ENCODE results near the gene TARS1.
"Not testable (repeated sequence)": the region's sequence is repeated elsewhere in the genome, so short reads cannot be mapped to it uniquely, and the experiment has no call there.

Gene TARS1

DNA sequence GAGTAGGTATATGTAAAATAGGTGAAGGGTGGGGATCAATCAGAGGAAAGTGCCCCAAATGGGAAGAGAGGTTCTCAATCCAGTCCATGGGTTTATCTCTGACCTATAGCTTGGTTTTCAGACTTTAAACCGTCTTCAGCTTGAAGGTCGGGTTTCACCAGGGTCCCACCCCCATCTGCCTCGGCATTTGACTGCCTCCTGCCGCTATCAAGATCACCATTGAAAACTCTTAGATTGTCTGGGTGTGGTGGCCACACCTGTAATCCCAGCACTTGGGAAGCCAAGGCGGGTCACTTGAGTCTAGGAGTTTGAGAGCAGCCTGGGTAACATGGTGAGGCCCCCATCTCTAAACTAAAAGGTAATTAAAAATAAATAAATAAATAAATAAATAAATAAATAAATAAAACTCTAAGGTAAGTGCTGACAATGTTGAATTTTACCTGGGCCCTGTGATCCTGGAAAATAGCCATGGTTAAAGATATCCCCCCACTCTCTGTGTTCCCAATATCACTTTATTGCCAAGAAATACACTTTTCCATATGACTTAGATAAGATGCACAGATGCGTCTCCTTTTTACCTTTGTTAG is 48.8 kb downstream of the TARS1 start:
- DNase-seq: no peak

DNA sequence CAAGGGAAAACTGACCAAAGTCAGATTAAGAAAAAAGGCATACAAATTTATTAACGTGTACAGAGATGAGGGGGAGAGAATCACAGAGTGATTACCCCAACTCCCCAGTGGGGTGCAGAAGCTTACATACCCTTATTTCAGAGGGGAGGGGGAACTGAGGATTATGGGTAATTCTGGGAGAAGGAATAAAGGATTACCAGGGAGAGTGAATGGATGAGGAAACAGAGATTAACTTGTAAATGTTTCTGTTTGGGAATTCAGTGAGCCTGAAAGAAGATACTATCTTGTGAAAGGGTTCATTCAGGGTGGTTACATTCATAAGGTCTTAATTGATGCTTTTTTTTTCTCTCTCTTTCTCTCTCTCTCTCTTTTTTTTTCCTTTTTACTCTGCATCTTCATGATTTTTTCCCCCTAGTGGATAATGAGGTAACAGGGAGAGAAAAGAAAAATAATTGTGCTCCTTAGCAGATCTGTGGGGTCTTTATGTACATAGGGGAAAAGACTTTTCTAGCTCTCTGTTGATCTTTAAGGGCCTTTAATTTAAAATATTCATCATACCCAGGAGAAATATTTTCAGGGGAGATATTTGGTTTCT is 49.4 kb downstream of the TARS1 start:
- DNase-seq: no peak

DNA sequence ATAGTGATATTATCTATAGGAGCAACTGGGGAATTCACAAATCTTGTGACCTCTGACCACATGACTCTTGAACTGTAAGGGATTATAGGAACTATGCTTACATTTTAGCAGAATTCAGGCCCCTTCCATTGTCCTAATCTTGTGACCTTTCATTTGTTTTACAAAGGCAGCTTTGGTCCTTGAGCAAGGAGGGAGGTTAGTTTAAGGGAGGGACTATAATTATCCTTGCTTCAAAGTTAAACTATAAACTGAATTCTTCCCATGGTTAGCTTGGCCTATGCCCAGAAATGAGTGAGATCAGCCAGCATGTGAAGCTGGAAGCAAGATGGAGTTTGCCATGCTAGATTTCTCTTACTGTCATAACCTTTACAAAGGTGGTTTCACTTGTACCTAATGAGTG is 51.2 kb downstream of the TARS1 start:
- no peak for DNase-seq

DNA sequence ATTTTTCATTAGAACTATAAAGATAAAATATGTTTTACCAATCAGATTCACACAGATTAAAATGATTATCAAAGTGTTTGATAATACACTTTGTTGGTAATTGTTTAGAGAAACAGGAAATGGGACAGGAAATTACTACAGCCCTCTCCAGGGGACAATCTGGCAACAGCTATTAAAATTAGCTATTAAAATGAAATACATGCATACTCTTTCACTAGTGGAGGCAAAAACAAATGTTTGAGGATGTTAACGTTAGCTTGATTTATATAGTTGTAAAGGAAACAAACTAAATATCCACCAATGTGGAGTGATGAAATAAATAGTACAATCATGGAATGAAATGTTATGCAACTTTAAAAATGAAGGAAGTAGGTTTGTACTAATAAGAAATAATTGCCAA is 53.7 kb downstream of the TARS1 start:
- no peak for DNase-seq

DNA sequence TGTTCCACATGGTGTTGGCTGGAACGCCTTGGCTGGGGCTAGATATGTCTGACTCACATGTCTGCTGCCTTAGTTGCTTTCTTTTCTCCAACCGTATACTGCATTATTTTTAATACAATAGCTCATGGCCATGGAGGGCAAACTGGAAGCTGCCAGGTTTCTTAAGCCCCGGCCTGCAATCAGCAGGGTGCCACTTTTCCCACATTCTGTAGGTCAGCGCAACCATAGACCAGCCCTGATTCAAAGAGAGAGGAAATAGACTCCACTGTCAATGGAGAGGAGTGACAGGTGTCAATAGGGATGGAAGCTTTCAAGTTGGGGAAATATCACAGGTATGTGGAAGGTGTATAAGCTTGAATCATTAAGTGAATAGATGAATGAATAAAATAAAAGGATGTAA is 60.5 kb downstream of the TARS1 start:
- DNase-seq: no peak

DNA sequence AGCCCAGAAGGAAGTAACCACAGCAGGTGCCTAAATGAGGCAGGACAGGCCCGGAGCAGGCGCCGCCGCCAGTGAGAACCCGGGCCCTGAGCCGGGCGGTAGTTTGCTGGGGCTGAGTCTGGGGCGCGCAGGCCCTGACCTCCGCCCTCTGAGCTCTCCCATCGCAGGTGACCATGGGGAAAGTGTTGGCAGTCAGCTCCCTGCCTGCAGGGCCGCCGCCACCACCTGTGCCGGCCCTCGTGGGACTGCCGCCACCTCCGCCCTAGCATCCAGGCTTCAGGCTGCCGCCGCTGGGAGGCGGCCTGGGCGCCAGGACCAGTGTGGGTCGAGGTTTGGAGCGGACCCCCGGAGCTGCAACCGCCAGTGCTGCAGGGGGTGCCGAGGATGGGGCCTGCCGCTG is 61.1 kb downstream of the TARS1 start:
- DNase-seq: no peak

DNA sequence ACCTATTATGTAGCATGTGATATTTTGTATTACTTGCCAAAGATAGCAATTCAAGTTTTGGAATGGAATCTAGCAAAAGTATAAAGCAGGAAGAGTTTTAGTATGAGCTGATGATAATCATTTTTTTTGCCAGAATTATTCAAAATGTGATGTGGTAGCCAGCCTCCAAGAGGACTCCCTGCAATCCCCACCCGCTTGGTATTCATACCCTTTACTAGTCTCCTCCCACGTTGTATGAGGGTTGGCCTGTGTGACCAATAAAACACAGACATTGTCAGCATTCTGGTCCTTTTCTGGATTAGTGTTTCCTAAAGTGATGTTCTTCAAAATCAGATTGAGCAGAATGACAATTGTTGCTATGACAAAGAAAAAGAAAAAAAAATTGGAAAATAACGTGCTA is 63.8 kb downstream of the TARS1 start:
- no peak for DNase-seq

DNA sequence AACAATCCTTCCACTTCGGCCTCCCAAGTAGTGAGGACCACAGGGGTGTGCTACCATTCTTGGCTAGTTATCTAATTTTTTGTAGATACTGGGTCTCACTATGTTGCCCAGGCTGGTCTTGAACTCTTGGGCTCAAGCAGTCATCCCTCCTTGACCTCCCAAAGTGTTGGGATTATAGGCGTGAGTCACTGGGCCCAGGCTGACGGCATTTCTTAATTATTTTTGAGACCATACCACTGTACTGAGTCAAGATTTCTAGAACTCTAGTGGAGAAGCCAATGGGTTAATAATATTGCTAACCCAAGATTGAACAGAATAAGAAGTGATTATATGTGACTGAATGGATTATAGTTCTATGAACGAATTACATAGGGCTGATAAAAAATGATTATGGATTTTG is 66.7 kb downstream of the TARS1 start:
- DNase-seq: no peak

DNA sequence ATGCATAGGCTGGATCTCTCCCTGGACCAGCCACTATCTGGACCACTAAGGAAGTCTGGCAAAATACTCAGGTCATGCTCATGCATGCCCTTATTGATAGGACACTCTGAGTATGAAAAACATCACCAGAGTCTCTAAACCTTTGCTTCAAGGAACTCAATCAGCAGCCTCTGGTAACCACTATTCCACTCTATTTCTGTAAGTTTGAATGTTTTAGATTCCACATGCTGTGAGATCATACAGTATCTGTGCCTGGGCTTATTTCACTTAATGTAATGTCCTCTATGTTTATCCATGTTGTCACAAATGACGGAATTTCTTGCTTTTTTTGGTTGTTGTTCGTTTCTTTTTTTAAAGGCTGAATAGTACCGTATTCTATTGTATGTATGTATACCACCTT is 68.3 kb downstream of the TARS1 start:
- DNase-seq: no peak

DNA sequence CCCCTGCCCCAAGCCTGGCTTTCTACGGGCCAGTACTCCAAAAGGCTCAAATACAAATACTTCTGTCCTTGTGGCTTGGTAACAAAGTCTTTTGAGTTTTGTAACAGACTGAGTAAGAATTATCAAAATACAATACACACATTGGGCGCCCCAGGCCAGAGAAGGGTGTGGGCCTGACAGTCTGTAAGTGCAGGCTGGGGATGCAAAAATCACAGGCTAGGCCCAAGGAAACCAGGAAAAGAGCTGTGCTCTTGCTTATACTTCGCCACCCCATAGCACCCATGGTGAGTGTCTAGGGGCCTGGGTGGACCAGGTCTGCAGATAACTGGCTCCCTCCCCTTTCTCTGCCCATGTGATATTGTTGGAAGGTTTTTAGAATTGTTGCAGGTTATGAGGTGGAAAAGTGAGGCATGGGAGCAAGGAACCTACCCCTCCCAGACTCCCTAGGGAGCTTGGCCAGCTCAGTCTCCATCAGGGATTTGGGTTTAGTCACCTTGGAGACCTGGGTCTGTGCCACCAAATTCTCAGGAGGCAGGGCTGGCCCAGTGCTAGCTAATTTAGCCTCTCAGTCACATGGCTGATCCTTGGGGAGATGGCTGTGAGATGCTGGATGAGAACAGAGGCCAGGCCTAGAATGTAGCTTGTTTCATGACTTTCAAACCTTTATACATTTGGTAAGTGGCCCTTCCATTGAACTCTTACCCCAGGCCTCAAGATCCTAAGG is 72.9 kb downstream of the TARS1 start:
- DNase-seq: no peak

DNA sequence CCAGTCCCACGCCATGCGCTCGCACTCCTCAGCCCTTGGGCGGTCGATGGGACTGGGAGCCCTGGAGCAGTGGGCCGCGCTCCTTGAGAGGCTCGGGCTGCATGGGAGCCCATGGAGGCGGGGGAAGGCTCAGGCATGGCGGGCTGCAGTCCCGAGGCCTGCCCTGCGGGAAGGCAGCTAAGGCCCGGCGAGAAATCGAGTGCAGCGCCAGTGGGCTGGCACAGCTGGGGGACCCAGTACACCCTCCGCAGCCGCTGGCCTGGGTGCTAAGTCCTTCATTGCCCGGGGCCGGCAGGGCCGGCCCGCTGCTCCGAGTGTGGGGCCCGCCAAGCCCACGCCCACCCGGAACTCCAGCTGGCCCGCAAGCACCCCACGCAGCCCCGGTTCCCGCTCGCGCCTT is 74.6 kb downstream of the TARS1 start:
- not testable (repeated sequence) for DNase-seq

DNA sequence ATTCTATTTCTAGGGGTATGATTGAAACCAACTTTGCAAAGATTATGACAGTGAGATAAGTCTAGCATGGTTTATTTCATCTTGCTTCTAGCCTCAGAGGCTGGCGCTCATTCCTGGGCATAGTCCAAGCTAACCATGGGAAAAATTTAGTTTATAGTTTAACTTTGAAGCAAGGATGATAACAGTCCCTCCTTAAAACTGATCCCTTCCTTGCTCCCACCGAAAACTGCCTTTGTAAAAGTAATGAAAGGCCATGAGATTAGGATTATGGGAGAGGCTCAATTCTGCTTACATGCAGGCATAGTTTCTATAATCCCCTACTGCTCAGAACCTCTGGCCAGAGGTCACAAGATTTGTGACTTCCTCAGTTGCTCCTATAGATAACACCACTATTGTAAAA is 75.7 kb downstream of the TARS1 start:
- no peak for DNase-seq
